SK-N-SH treated with all-trans-retinoic acid at 6 μM for 48 hours (cell line): ENCODE measurements around the gene ACADVL.

Experiments used
- ATAC-seq: fragments of 200-7000 bp; cut with Tn5 transposase; 3 replicates; pipeline ENCODE4 v1.9.1; 2020; ENCODE audit warnings: mild to moderate bottlenecking, moderate library complexity
- ARNTL ChIP-seq: fragments of 450-650 bp; formaldehyde crosslinking; IDR thresholded peaks from 2 replicates; pipeline ENCODE4 v1.5.0; 2020; ENCODE audit warnings: low read depth, mild to moderate bottlenecking, moderate library complexity, borderline replicate concordance
- BACH2 ChIP-seq: fragments of 250-450 bp; sonication (Bioruptor Pico); IDR thresholded peaks from 2 replicates; pipeline ENCODE4 v1.9.0; 2021; ENCODE audit warnings: mild to moderate bottlenecking, borderline replicate concordance
- CSDC2 ChIP-seq: fragments of 250-450 bp; sonication (Bioruptor Pico); IDR thresholded peaks from 2 replicates; pipeline ENCODE4 v1.5.0; 2020; ENCODE audit warnings: mild to moderate bottlenecking, moderate library complexity
- GLIS3 ChIP-seq: fragments of 250-450 bp; sonication (Bioruptor Pico); IDR thresholded peaks from 2 replicates; pipeline ENCODE4 v1.5.0; 2020; ENCODE audit warnings: mild to moderate bottlenecking, moderate library complexity
- ISL1 ChIP-seq: fragments of 250-450 bp; sonication (Bioruptor Pico); IDR thresholded peaks from 2 replicates; pipeline ENCODE4 v2.1.2; 2022; ENCODE audit warnings: mild to moderate bottlenecking, moderate library complexity
- OSR1 ChIP-seq: fragments of 250-450 bp; sonication (Bioruptor Pico); IDR thresholded peaks from 2 replicates; pipeline ENCODE4 v1.8.0; 2022; ENCODE audit warnings: moderate library complexity, mild to moderate bottlenecking, inconsistent platforms
- PATZ1 ChIP-seq: fragments of 250-450 bp; sonication (Bioruptor Pico); IDR thresholded peaks from 2 replicates; pipeline ENCODE4 v1.8.0; 2020; ENCODE audit warnings: mild to moderate bottlenecking, moderate library complexity, borderline replicate concordance
- PPARA ChIP-seq: fragments of 250-450 bp; sonication (Bioruptor Pico); IDR thresholded peaks from 2 replicates; pipeline ENCODE4 v1.5.0; 2020; ENCODE audit warnings: mild to moderate bottlenecking, borderline replicate concordance
- RARB ChIP-seq: fragments of 250-450 bp; sonication (Bioruptor Pico); IDR thresholded peaks from 2 replicates; pipeline ENCODE4 v1.8.0; 2021; ENCODE audit warnings: mild to moderate bottlenecking, moderate library complexity
- SNAI2 ChIP-seq: fragments of 250-450 bp; sonication (Bioruptor Pico); IDR thresholded peaks from 2 replicates; pipeline ENCODE4 v1.5.0; 2020; ENCODE audit warnings: mild to moderate bottlenecking, moderate library complexity
- TCF4 ChIP-seq: fragments of 250-450 bp; sonication (Bioruptor Pico); IDR thresholded peaks from 2 replicates; pipeline ENCODE4 v1.8.0; 2021; ENCODE audit warnings: mild to moderate bottlenecking, moderate library complexity, borderline replicate concordance
- TOX ChIP-seq: fragments of 250-450 bp; sonication (Bioruptor Pico); IDR thresholded peaks from 2 replicates; pipeline ENCODE4 v1.8.0; 2021; ENCODE audit warnings: mild to moderate bottlenecking, moderate library complexity, borderline replicate concordance
- TSHZ2 ChIP-seq: fragments of 250-450 bp; sonication (Bioruptor Pico); IDR thresholded peaks from 2 replicates; pipeline ENCODE4 v1.5.0; 2020; ENCODE audit warnings: mild to moderate bottlenecking, moderate library complexity
- ZC3H10 ChIP-seq: fragments of 250-450 bp; sonication (Bioruptor Pico); IDR thresholded peaks from 2 replicates; pipeline ENCODE4 v1.5.1; 2021; ENCODE audit warnings: mild to moderate bottlenecking, moderate library complexity
- ZFP30 ChIP-seq: fragments of 450-650 bp; formaldehyde crosslinking; IDR thresholded peaks from 2 replicates; pipeline ENCODE4 v1.5.0; 2022; ENCODE audit warnings: mild to moderate bottlenecking, moderate library complexity
- ZNF565 ChIP-seq: fragments of 450-650 bp; formaldehyde crosslinking; conservative IDR thresholded peaks from 2 replicates; pipeline ENCODE4 v1.5.0; 2020; ENCODE audit warnings: low read depth, mild to moderate bottlenecking, moderate library complexity
- ZNF70 ChIP-seq: fragments of 450-650 bp; formaldehyde crosslinking; IDR thresholded peaks from 2 replicates; pipeline ENCODE4 v1.5.0; 2020; ENCODE audit warnings: mild to moderate bottlenecking, moderate library complexity
- ZNF8 ChIP-seq: fragments of 450-650 bp; formaldehyde crosslinking; IDR thresholded peaks from 2 replicates; pipeline ENCODE4 v1.5.0; 2020; ENCODE audit warnings: mild to moderate bottlenecking, moderate library complexity
- TF ChIP-seq, protein P1 (sequence below): fragments of 250-450 bp; sonication (Bioruptor Pico); IDR thresholded peaks from 2 replicates; pipeline ENCODE4 v1.5.1; 2021; ENCODE audit warnings: mild to moderate bottlenecking, moderate library complexity
- TF ChIP-seq, protein P2 (sequence below): fragments of 250-450 bp; sonication (Bioruptor Pico); IDR thresholded peaks from 2 replicates; pipeline ENCODE4 v1.5.1; 2020; ENCODE audit warnings: low read depth, mild to moderate bottlenecking, moderate library complexity
- TF ChIP-seq, protein P3 (sequence below): fragments of 250-450 bp; sonication (Bioruptor Pico); IDR thresholded peaks from 2 replicates; pipeline ENCODE4 v1.8.0; 2021; ENCODE audit warnings: low read depth, mild to moderate bottlenecking, moderate library complexity, borderline replicate concordance

ACADVL gene

DNA sequence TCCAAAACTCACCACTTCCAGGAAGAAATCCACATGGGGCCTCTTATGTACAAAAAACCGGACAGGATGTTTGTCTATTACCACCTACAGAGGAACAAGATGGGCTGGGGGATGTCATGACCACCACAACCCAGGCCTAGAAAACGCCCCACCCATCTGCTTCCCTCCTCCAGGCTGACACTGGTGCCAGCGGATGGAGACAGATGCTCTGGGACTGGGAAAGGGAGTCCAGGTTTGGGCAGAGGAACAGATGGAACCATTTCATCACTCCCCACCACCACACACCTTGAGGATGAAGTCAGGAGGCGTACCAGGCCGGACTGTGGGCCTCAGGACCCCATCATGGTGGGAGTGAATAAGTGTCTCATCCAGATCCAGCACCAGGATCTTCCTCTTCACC lies 27.0 kb downstream of the ACADVL start:
- no peak for ATAC-seq
- TF ChIP-seq ZFP30 (CRISPR knock-in tag) (no peak), OSR1 (CRISPR knock-in tag) (no peak), TCF4 (CRISPR knock-in tag) (no peak), RARB (no peak), ZNF8 (CRISPR knock-in tag) (no peak)

DNA sequence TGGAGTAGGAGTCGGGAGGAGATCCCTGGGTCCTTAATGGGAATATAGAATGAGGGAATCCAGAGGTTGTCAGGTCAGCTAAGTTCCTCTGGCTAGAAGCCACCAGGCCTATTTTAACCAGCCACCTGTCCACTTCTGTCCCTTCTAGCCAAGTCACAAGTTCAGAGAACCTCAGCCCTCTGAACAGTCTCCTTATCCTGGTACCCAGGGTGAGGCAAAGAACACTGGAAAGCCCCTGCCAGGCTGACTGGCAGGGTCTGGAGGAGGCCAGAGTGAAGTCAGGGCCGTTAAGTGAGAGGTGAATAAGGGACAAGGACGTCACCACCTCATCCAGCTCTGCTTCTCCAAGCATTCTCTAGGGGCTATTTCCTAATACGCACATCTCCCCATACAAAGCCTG lies 29.1 kb downstream of the ACADVL start:
- no peak for TF ChIP-seq TOX
- TF ChIP-seq CSDC2 (CRISPR knock-in tag) = no peak
- TF ChIP-seq BACH2 (CRISPR knock-in tag) = no peak
- no peak for TF ChIP-seq SNAI2 (CRISPR knock-in tag)
- TF ChIP-seq ZNF70 (CRISPR knock-in tag) = no peak
- TF ChIP-seq ZNF8 (CRISPR knock-in tag) = no peak
- no peak for TF ChIP-seq ARNTL (CRISPR knock-in tag)
- no peak for TF ChIP-seq TSHZ2
- no peak for TF ChIP-seq ZNF565 (CRISPR knock-in tag)
- TF ChIP-seq, protein P1, sequence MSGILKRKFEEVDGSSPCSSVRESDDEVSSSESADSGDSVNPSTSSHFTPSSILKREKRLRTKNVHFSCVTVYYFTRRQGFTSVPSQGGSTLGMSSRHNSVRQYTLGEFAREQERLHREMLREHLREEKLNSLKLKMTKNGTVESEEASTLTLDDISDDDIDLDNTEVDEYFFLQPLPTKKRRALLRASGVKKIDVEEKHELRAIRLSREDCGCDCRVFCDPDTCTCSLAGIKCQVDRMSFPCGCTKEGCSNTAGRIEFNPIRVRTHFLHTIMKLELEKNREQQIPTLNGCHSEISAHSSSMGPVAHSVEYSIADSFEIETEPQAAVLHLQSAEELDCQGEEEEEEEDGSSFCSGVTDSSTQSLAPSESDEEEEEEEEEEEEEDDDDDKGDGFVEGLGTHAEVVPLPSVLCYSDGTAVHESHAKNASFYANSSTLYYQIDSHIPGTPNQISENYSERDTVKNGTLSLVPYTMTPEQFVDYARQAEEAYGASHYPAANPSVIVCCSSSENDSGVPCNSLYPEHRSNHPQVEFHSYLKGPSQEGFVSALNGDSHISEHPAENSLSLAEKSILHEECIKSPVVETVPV (CRISPR knock-in tag) = no peak
- no peak for TF ChIP-seq PPARA (CRISPR knock-in tag)
- no peak for TF ChIP-seq TCF4 (CRISPR knock-in tag)
- TF ChIP-seq GLIS3 (CRISPR knock-in tag) = no peak
- TF ChIP-seq PATZ1 = no peak
- TF ChIP-seq, protein P2, sequence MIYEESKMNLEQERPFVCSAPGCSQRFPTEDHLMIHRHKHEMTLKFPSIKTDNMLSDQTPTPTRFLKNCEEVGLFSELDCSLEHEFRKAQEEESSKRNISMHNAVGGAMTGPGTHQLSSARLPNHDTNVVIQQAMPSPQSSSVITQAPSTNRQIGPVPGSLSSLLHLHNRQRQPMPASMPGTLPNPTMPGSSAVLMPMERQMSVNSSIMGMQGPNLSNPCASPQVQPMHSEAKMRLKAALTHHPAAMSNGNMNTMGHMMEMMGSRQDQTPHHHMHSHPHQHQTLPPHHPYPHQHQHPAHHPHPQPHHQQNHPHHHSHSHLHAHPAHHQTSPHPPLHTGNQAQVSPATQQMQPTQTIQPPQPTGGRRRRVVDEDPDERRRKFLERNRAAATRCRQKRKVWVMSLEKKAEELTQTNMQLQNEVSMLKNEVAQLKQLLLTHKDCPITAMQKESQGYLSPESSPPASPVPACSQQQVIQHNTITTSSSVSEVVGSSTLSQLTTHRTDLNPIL (CRISPR knock-in tag) = no peak
- ATAC-seq = no peak

- no peak for TF ChIP-seq PATZ1
- no peak for ATAC-seq
Measured at GRCh38 chr17:7249214-7249613, 29.5 kb downstream of the ACADVL start.

DNA sequence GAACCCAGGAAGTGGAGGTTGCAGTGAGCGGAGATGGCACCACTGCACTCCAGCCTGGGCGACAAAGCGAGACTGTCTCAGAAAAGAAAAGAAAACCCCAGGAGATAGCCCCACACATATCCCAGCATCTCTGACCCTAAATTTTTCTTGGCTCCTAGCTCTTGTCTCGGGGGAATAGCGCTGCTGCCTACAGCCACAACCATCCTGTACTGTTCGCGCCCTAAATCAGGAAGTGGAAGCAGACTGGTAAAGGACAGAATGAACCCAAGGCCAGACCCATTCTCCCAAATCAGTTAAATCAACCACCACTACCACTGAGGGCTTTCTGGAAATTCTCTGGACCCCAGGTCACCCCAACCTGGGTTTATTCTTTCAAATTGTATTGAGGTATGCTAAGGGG lies 30.1 kb downstream of the ACADVL start:
- no peak for ATAC-seq
- TF ChIP-seq ZC3H10 (CRISPR knock-in tag) (no peak), ZFP30 (CRISPR knock-in tag) (no peak), GLIS3 (CRISPR knock-in tag) (no peak), ISL1 (CRISPR knock-in tag) (no peak), PPARA (CRISPR knock-in tag) (no peak), ZNF565 (CRISPR knock-in tag) (no peak), OSR1 (CRISPR knock-in tag) (no peak), ZNF70 (CRISPR knock-in tag) (no peak)
- TF ChIP-seq, protein P1 (CRISPR knock-in tag) = no peak
- TF ChIP-seq, protein P3, sequence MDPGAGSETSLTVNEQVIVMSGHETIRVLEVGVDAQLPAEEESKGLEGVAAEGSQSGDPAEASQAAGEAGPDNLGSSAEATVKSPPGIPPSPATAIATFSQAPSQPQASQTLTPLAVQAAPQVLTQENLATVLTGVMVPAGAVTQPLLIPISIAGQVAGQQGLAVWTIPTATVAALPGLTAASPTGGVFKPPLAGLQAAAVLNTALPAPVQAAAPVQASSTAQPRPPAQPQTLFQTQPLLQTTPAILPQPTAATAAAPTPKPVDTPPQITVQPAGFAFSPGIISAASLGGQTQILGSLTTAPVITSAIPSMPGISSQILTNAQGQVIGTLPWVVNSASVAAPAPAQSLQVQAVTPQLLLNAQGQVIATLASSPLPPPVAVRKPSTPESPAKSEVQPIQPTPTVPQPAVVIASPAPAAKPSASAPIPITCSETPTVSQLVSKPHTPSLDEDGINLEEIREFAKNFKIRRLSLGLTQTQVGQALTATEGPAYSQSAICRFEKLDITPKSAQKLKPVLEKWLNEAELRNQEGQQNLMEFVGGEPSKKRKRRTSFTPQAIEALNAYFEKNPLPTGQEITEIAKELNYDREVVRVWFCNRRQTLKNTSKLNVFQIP = no peak
- TF ChIP-seq, protein P2 (CRISPR knock-in tag) = no peak
